Measurements from ENCODE around the gene SVIL.
"Not testable (repeated sequence)": the region's sequence is repeated elsewhere in the genome, so short reads cannot be mapped to it uniquely, and the experiment has no call there.

SVIL gene

GRCh38 chr10:29648114-29648982 is 13.6 kb upstream of the SVIL start:
- DNase-seq = no peak

- DNase-seq = peak; percentile 71
Observed at GRCh38 chr10:29647478-29647877, 12.7 kb upstream of the SVIL start.

GRCh38 chr10:29646960-29647461 is 12.2 kb upstream of the SVIL start:
- DNase-seq = no peak

- DNase-seq = peak; percentile 60
Observed at GRCh38 chr10:29646238-29646902, 11.6 kb upstream of the SVIL start.

GRCh38 chr10:29643771-29644501 is 9.2 kb upstream of the SVIL start:
- no peak for DNase-seq

DNA sequence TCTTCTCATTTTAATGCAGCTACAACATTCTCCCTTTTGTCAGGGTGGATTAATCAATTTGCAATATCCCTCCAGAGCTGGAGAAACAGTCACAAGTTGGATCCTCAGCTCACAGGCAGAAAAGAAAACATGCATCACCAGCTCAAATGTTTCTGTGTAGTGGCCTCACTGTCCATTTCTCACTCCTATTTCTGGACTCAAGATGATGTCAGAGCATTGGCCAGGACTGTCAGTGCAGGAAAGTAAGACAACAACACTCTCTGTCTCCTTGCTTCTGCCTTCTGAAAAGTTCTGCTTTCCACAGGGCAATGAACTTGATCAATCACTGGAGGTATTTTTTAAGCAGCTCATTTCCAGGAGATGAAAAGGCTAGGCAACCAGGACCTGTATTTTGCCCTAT is 8.2 kb upstream of the SVIL start:
- DNase-seq = no peak

DNA sequence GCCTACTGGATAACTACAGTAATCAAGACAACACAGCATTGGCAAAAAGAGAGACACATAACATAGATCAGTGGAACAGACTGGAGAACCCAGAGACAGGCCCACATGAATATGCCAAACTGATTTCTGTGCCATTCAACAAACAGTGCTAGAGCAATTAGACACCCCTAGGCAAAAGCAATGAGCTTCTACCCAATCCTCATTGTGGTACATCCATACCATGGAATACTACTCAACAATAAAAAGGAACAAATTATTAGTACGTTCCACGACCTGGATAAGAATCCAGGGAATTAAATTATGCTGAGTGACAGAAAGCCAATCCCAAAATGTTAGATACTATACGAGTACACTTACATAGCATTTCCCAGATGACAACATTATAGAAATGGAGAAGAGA is 2.8 kb upstream of the SVIL start:
- no peak for DNase-seq

- no peak for DNase-seq
Observed at GRCh38 chr10:29636178-29636577, 1.4 kb upstream of the SVIL start.

- no peak for DNase-seq
Observed at GRCh38 chr10:29635711-29636144, 957 bp upstream of the SVIL start.

DNA sequence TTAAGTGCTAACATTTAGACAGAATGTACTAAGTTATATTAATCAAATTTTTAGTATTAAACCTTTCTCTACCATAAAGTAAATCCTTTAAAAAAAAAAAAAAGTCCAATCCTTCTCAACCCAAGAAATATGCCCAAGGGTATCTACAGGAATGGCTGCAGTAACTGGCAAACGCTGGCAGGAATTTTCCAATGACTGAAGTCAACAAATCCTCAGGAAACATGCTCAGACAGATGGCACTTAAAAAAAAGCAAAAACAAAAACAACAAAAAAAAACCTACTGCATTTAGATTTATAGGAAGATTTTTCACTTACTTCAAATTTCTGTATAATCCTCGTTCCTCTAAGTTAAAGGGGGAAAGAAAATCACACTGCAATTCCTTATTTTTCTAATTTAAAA is 666 bp downstream of the SVIL start:
- no peak for DNase-seq

DNA sequence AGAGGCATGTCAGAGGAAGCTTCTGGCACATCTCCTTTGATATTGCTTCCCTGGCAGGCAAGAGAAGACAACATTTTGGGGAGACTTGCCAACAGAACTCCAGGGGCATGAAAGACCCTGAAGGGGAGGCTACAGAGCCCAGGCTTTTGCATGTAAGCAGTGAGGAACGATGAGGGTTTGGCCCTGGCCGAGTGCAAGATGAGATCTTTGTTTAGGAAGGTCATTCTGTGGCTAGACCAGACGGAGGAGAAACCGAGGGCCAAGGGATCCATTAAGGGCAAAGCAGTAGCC is 3.8 kb downstream of the SVIL start:
- no peak for DNase-seq

- no peak for DNase-seq
Observed at GRCh38 chr10:29630205-29631048, 4.3 kb downstream of the SVIL start.

DNA sequence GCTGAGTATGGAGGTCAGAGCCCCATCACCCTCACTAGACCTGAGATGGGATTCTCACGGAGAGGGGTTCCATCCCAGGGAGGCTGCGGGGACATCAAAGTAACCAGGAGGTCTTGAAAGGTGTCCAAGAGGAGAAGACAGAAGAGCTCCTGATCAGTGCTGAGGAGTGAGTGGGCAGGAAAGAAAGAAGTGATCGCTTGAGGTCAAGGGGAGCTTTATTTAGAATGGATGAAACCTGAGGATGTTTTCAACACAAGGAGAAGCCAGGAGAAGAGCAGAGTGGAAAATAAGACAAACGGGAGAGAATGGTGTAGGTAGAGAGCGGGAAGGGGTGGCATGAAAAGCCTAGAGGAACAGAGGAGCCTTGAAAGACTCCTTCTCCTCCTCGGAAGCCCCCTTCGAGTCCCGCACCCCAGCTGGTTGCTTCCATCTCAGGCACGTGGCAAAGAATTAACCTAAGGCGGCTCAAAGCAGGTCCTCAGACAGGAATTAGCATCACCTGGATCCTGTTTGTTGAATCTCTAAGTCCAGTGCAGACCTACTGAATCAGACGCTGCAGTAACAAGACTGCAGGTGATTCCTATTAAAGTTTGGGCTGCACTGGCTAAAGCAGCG is 5.8 kb downstream of the SVIL start:
- DNase-seq = no peak

GRCh38 chr10:29628311-29628710 is 6.5 kb downstream of the SVIL start:
- no peak for DNase-seq

DNA sequence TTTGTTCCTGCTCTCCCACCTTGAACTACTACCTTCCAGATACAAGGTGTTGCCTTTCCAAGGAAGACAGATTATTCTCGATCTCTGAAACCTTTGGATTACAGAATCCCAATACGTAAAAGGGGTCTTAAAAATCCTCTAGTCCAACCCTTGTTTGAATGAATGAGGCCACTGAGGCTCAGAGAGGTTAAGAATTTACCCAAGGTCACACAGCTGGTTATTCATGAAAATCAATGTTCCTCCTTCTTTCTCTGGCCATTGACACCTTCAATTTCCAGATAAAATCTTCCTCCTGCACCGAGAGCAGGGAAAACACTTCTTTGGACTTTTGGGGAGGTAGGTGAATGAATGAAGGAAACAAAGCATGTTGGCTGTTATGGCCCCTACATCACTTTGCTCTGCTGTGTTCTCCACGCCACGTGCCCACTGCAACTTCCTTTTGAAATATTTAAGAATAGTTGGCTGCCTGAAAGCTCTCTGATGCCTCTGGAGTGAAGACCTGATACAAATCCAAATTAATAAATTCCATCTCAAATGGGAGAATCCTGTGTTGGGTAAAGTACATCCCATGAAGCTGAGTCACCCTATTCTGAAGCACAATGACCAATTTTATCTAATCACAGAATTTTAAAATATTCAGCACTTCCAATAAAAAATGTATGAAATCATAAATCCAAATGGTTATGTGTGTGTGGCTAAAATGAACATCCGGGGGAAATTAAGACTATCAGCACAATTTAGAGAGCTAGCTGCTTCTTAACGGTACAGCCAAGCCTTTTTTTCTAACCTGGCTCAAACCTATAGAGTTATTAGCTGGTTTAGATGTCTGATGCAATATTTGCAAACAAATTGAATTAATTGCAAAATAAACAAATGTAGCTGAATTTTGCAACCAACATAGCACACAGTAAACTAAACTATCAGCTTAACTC is 7.3 kb downstream of the SVIL start:
- no peak for DNase-seq

DNA sequence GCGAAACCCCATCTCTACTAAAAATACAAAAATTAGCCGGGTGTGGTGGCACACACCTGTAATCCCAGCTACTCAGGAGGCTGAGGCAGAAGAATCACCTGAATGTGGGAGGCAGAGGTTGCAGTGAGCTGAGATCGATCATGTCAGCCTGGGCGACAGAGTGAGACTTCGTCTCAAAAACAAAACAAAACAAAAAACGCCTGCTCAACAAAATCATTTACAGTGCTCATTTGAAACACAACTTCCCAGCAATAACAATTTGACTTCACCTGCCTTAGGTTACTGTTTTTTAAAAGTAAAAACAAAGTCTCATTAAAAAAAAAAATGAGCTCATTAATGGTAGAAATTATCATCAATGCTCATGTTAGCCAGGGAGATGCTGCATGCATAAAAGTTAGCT is 10.4 kb downstream of the SVIL start:
- not testable (repeated sequence) for DNase-seq

- DNase-seq = no peak
Observed at GRCh38 chr10:29623797-29624196, 11.0 kb downstream of the SVIL start.

DNA sequence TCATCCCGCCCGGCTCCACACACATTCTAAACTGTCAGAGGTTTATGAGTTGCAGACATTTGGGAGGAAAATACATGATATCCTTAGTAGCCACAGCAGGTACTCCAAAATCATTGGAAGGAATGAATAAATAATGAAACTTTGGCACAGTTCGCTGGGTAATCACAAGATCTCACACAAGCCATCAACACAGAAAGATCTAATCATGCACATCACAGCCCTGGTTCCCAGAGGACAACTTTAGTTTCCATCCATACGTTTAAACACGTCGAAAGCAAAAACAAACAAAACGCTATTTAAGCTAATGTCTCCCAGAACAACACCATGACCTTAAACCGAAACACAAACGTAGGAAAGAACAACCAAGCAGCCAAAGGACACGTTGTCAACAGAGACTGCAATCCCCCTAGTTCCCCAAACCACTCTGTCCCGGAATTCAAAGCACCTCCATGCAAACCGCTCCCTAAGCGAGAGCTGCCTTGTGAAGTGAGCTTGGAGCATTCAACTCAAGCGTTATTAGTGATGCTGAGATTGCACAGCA is 12.3 kb downstream of the SVIL start:
- no peak for DNase-seq

- DNase-seq = no peak
Observed at GRCh38 chr10:29621161-29621560, 13.6 kb downstream of the SVIL start.

GRCh38 chr10:29620112-29620690 is 14.6 kb downstream of the SVIL start:
- DNase-seq = no peak

Data from NCI-H526 treated with DMSO at 0.1 percent for 48 hours (cell line).